Uterus (tissue), 2 donors: Measurements from ENCODE around the gene MED22.

ENCODE experiments used
- POLR2A ChIP-seq, 2 donors: fragments of 450-650 bp; IDR thresholded peaks; one replicate each; pipeline ENCODE4 v1.6.1; 2016; ENCODE audit warnings: antibody characterized with exemption in 2 of 2, mild to moderate bottlenecking in 1 of 2, moderate library complexity in 1 of 2
- TF ChIP-seq, protein P1 (sequence below), 4 experiments: fragments of 200-600 bp in 2 of 4; fragments of 450-650 bp in 2 of 4; sonication (generic) in 2 of 4; IDR thresholded peaks; one replicate each; pipeline ENCODE4 v1.5.1; 2016 to 2019; ENCODE audit warnings: antibody characterized with exemption in 4 of 4, mild to moderate bottlenecking in 2 of 4, moderate library complexity in 1 of 4

DNA sequence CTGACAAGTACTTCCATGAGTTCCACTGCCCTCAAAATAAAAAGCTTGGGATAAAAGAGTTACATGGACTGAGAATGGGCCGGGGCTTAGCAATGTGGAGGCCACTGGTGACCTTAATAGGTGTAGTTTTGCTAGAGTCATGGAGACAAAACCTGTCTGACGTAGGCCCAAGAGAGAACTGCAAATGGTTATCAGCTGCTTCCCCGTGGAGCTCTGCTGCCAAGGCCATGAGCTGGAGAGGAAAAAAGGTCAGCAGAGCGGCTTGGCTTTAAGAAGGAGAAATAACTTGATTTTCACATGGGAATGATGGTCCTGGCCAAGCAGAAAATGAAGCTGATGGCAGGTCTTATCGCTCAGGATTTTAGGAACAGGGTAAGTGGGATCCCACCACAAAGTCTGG, 8.3 kb downstream of the MED22 start:
- TF ChIP-seq, protein P1, sequence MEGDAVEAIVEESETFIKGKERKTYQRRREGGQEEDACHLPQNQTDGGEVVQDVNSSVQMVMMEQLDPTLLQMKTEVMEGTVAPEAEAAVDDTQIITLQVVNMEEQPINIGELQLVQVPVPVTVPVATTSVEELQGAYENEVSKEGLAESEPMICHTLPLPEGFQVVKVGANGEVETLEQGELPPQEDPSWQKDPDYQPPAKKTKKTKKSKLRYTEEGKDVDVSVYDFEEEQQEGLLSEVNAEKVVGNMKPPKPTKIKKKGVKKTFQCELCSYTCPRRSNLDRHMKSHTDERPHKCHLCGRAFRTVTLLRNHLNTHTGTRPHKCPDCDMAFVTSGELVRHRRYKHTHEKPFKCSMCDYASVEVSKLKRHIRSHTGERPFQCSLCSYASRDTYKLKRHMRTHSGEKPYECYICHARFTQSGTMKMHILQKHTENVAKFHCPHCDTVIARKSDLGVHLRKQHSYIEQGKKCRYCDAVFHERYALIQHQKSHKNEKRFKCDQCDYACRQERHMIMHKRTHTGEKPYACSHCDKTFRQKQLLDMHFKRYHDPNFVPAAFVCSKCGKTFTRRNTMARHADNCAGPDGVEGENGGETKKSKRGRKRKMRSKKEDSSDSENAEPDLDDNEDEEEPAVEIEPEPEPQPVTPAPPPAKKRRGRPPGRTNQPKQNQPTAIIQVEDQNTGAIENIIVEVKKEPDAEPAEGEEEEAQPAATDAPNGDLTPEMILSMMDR (IDR thresholded peaks at IDR 0.05) = no peak
- TF ChIP-seq POLR2A (IDR thresholded peaks at IDR 0.05) = no peak
